HG03135 (cell line): ENCODE data around the gene STARD3NL.
"Not testable (repeated sequence)": the region's sequence is repeated elsewhere in the genome, so short reads cannot be mapped to it uniquely, and the experiment has no call there.

Experiments used
- ATAC-seq: cut with Tn5 transposase; IDR thresholded peaks from one replicate; pipeline ENCODE4 v1.9.1; 2021; ENCODE audit warnings: mild to moderate bottlenecking, moderate library complexity; ENCODE audit not compliant: unreplicated experiment

The STARD3NL gene

GRCh38 chr7:38262026-38262425 is 84.0 kb downstream of the STARD3NL start:
- not testable (repeated sequence) for ATAC-seq

DNA sequence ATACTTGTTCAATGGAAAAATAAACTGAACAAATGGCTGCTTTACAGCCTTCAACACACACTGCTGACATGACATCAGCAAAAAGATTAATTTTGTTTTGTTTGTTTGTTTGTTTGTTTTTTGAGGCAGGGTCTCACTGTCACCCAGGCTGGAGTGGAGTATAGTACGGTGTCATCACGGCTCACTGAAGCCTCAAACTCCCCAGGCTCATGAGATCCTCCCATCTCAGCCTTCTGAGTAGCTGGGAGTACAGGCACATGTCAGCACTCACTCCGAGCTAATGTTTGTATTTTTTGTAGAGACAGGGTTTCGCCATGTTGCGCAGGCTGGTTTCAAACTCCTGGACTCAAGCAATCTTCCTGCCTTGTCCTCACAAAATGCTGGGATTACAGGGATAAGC is 84.5 kb downstream of the STARD3NL start:
- no peak for ATAC-seq

DNA sequence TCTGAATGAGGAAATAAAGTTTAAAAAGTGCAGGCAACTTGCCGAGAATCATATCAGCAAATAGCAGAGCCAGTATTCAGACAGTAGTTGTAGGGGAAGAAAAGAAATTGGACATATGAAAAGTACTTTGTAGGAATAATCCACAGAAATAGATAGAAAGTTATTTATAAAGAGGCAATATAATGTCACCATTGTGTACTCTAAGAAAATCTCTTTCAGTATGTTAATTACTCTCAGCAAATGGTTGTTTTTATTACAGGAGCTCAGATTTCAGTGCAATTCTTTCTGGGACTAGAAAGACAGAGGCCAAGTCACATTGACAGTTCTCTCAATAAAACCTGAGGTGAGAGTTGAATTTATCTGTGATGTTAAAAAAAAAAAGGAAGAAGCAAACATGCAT is 85.2 kb downstream of the STARD3NL start:
- not testable (repeated sequence) for ATAC-seq

DNA sequence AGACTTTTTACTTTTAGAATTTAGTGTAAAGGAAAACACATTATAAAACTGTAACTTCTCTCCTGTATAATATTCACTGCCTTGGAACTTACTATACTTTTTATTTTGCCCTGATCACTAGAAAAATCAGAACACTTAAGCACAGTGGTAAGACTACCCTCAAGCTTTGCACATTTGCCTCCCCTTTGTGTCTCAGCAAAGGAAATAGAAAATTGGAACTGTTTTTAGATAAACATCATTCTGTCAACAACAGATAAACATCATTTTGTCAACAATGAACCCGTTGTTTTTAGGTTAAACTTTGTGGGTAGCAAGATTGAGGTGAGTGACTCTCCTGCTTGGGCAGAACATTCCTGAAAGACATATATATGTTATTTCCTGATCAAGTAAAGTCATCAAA is 86.6 kb downstream of the STARD3NL start:
- ATAC-seq: not testable (repeated sequence)

GRCh38 chr7:38265958-38266357 is 87.9 kb downstream of the STARD3NL start:
- not testable (repeated sequence) for ATAC-seq

DNA sequence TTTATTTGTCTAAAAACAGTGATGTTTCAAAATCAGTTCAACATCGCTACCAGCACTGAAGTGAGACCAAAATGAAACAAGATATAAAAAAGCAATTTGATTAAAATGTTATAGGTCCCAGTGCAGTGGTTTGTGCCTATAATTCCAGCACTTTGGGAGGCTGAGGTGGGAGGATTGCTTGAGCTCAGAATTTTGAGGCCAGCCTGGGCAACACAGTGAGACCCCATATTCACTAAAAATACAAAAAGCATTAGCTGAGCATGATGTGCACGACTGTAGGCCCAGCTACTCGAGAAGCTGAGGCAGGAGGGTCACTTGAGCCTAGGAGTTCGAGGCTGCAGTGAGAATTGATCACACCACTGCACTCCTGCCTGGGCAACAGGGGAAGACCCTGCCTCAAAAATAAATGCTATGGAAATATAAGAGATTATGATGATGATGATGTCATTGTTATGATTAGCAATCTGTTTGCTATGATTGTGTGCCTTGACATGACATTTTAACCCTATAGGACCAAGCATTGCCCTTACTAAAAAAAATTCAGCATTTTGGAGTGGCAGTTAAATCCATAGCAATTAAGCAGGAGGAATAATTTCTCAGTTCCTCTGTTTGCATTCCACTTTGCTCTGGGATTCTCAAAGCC is 91.8 kb downstream of the STARD3NL start:
- ATAC-seq: not testable (repeated sequence)

DNA sequence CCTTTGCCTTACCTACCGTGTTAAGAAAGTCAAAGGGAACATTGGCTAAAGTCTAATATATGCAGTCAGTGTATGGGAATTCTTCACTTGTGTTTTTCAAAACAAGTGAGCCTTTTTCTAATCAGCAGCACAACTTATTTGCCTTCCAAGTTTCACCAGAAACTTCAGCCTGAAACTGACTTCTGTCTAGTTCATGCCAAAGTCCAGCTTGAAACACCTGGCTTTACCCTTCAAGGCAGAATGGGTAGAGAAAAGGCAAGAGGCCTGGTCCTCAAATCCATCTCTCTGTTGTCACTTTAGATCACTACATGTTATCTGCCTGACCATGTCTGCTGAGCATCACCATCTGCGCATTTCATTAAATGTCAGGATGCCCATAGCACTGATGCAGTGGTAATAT is 92.4 kb downstream of the STARD3NL start:
- not testable (repeated sequence) for ATAC-seq

DNA sequence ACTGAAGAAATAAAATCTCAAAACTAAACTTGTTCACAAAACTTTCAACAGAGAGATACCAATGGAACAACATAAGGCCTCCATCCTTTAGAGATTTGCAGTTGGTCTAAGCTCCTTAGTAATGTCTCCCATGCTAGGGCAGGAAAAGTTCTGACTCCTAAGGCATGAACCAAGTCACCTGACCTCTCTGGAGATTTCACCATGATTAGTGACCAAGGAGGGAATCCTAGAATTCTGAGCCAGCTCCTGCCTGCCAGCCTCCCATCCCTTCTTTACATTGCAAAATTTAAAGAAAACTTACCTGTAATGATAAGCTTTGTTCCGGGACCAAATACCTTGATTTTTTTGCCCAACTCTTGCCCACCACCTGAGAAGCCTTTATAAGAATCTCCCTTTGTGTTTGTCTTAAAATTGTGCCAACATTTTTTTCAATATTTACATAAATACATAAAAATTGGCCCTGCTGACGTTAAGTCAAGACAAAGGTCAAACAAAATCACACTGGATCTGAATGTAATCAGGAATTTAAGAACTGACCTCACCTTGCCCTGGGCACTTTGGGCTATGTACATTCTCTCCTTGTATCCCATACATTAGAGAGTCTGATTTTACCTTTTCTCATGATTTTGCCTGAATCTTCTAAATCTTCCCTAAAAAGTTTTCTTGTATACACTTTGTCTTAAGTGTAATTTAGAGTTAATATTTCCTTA is 95.4 kb downstream of the STARD3NL start, which contains the start of gene TARP:
TARP (minus strand) TSS at position 351 of the 710 bp plus-strand sequence.
- ATAC-seq: no peak

- ATAC-seq: no peak
Observed at GRCh38 chr7:38274486-38274885, 96.4 kb downstream of the STARD3NL start.

DNA sequence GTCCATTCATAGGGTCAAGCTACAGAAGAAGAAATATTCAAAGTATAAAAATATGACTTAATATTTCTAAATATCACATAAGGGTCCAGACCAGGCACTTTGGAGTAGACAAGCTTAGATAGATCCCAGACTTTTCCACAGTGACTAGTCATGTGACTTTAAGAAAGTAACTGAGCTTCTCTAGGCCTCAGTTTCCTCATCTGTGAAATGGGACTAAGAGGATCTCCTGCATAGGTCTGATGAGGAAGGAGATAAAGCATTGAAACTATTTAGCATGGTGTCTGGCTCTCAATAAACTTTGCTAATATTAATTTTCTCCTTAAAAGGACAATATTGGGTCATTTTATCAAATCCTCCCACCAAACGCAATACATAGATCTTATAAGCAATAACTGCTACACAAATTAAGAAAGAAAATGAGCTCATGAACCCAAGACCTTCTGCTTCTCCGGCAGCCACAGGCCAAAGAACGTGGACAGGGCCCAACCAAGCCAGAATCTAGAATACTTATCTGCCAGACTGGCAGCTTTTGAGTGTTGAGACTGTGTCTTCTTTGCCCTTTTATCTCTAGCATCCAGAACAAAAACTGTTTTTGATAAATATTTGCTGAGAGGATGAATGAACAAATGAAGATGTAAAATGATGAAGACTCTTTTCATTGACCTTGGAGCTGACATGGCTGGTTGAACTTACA is 97.0 kb downstream of the STARD3NL start:
- ATAC-seq: no peak

DNA sequence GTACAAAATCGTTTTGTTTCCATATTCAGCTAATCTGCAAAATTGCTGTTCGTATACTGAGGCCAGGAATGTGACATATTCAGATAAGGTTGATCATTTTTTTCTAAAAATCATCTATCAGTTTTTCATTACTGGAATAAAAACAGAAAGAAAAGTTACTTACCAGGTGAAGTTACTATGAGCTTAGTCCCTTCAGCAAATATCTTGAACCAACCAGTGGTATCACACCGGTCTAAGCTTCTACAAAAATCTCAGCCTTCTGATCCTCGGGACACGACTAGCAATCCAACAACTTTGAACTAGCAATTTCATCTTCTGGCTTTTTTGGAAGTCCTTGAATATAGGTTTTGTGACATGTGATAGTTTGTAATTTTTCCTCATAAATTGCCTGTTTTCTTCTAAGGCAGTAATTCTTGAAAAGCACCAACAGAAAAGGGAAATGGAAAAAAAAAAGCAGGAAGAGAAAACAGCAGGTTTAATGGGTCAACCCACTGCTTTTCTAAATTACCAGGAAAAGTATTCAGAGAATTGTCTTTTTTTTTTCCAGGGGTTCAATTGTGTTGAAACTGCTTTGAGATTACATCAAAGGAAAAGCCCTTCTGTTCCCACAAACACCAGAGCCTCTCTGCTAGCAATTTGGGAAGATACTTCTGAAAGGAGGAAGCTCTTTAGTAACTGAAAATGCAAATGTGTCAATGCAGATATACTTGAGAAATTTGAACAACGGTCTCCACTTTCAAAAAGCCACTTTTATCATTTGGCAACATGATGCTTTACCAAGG is 98.2 kb downstream of the STARD3NL start:
- no peak for ATAC-seq

DNA sequence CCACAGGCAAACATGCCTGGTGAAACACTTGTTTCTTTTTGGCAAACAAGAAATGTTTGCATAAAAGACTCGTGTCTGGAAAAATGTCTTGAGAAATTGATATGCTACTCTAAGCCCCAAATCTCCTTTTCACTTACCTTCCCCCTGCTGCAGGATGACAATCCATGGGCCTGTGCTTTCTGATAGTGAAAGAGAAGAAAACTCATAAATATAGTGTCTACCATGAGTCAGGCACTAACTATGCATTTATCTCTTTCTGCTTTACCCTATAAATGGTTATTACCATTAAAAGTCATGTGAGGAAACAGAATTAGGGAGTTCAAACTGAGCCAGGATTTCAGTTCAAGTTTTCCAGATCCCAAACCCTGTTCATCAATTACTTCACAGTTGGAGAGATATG is 102.0 kb downstream of the STARD3NL start:
- no peak for ATAC-seq
